Measurements from ENCODE around the gene TTC28.
A peak's percentile ranks its signal among the peaks of the same experiment; 100 is the strongest.

Gene TTC28

GRCh38 chr22:27995801-27996528, 683.7 kb downstream of the TTC28 start:
- DNase-seq: no peak

- DNase-seq: no peak
Measured at GRCh38 chr22:27994481-27995331, 684.9 kb downstream of the TTC28 start.

DNA sequence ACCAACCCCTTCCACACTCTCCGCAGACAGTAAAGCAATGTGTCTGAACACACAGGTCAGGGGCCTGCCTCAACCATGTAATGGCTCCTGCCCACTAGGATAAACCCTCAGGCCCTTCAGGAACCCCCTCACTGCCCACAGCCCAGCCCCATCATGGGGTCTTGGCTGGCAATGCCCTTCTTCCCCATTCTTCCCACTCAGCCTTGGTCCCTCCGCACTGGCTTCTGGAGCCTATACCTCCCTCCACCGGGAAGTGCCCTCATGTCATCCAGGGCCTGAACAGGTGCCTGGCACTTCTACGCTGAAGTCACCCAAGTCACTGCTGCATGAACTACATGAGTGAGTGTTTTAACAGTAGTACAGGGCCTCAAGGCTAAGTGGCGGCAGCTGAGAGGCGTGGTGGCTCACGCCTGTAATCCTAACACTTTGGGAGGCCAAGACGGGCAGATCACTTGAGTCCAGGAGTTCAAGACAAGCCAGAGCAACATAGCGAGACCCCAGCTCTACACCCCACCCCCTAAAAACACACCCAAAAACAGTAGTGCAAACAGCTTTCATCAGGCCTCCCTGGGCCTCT, 685.8 kb downstream of the TTC28 start:
- DNase-seq: no peak

GRCh38 chr22:27993201-27993635, 686.4 kb downstream of the TTC28 start:
- no peak for DNase-seq

DNA sequence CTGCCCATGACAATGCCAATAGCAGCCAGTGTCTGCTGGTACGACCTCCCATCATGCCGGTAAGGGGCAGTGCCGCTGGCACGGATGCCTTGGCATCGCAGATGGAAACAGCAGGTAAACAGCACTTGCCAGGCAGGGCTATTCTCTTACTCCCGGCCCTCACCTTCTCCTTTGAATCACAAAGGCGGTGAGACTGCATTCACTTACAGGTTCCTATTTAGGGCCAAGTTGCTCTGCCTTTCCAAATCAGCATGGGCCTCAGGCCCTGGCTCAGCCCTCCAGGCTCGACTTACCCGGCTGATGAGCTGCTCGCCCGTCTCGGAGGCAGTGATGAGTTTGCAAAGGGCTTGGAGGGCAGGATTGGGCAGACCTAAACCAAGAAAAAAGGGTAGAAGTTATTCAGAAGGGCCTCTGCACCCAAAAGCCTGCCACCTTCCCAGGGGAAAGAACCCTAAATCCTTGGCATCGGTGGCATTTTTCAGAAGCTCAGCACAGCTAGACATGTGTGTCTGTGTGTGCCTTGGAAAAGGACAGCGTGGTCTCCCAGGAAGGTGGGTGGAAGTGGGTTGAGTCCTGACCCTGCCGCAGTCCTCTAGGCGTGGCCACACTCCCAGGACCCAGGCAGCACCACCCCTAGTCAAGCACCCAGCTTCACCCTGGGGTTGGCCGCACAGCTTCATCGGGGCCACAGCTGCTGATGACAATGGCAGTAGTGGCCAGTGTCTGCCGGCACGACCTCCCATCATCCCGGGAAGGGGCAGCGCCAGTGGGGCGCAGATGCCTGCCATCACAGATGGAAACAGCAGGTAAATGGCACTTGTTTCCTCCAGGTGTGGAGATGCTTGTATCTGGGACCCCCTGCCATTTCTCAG, 687.1 kb downstream of the TTC28 start:
- DNase-seq: no peak

- DNase-seq: no peak
Measured at GRCh38 chr22:27991586-27992293, 687.9 kb downstream of the TTC28 start.

- DNase-seq: peak; percentile 10
Measured at GRCh38 chr22:27990879-27991278, 688.8 kb downstream of the TTC28 start.

DNA sequence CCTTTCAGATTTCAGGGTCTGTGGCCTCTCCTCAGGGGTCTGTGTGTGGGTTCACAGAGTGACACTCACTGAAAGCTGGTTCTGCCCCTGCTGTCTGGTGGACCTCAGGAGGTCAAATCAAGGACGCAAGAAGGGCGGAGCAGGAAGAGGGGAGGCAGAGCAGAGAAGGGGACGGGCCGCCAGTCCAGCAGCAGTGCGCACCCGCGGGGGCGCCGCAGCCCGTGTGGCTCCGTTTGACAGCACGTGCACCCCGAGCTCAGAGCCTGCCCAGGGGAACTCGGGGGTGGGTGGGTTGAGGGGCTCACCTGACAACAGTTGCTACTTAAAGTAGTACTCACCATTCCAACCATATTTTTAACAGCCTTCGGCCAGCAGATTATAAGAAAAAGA, 689.2 kb downstream of the TTC28 start:
- no peak for DNase-seq

DNA sequence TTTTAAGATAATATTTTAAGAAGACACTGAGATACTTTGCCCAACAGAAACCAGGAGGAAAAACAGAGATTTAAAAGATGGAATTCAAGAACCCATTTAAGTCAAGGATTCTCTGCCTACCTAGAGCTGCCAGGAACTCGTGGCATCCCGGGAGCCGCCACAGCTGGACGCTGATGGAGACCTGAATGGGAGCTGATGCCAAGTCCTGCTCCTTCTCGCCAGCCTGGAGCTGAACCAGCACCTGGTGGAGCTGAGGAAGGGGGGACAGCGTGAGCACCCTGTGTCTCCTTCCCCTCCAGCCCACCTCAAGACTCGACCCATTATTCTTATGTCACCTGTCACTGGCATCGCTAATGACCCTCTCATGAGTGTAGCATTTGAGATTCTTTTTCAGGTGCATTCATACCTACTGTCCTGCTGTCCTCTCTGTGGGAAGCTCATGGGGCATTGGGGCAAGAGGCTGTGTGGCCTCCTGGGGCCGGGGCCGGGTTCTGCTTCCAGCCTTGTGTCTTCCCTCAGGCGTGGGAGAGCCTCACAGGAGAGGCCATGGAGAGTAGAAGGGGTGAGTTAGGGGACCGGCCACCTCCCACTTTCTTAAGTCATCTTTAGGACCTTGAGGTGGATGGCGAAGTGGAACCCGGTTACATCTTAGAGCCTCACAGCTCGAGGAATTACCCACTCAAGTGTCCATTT, 689.7 kb downstream of the TTC28 start:
- no peak for DNase-seq

GRCh38 chr22:27988704-27989103, 690.9 kb downstream of the TTC28 start:
- no peak for DNase-seq

GRCh38 chr22:27987557-27987956, 692.1 kb downstream of the TTC28 start:
- DNase-seq: peak; percentile 92

GRCh38 chr22:27986937-27987336, 692.7 kb downstream of the TTC28 start:
- no peak for DNase-seq

GRCh38 chr22:27986459-27986858, 693.2 kb downstream of the TTC28 start:
- no peak for DNase-seq

DNA sequence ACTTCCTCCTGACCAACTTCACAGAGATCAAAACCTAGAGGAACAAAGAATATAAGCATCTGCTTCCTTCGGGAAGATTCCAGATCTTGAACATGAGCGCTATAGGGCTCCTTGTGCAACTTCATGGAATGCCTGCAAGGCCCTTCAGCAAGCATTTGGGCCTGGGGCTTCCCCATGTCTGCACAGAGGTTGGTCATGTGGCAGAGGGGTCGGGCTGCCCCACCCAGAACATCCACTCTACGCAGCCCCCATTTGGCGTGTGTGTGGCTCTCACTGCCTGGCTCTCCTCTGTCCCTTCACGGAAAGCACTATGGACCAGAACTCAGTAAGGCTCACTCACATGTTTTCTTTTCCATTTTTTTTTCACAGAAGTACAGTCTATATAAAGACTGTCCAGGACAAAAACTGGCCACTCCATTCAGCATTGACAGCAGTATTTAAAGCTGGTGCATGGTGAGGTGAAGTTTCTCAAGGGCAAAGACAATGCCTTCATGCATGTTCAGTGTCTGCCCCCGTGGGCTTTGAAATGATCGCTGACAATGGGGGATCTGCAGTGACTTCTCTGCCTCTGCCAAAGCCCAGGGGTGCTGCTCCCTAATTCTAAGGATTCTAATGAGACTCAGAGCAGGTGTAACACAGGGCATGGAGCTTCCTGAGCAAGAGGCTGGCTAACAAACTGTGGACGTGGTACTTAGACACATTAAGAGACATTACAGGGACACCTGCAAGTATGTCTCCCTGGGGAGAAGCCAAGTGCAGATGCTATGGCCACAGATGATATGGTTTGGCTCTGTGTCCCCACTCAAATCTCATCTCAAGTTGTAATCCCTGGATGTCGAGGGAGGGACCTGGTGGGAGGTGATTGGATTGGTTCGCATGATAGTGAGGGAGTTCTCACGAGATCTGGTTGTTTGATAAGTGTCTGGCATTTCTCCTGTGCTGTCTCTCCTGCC, 694.0 kb downstream of the TTC28 start:
- DNase-seq: no peak

DNA sequence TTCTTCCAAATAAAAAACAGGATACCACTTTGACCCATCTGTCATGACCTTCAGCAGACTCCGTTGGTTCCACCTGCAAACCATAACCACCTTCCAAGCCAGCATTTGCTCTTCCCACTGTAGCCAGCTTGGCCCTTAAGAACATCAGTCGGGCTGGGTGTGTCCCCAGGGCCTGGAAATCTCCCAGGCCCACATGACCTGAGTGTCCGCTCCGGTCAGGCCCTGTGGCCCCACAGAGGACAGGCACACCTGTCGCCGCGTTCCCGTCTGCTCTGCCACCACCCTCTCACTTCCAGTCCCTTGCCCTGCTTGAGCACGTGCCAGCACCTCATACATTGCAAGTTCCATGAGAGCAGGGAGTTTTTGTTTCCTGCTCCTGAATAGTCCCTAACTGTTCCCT, 694.9 kb downstream of the TTC28 start:
- DNase-seq: no peak

DNA sequence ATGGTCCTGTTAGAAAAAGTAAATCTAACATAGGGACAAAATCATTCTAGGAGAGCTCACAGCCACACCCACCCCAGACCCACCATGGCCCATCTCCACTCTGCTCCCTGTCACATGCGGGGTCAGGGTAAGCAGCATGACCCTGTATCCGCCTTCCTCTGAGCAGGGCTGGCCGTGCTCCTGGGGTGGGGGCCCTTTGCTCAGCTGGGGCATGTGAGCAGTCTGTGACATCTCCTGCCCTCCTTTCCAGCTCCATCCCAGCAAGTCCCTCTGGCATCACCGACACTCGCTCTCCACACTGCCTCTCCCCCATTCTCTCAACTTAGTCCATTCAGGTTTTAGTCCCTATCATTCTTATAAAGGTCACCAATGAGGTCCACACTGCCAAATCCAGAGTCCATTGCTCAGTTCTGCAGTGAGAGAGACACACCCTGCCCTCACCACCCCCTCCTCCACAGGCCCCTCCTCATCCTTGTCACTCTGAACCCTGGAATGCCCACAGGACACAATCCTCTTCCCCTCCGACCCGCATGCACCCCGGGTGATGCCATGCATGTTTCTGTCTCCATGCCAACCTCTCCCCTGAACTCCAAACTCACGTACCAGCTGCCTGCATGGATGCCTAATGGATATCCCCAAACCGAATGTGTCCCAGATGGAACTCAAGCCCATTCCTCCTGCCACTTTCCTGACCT, 695.5 kb downstream of the TTC28 start:
- no peak for DNase-seq

DNA sequence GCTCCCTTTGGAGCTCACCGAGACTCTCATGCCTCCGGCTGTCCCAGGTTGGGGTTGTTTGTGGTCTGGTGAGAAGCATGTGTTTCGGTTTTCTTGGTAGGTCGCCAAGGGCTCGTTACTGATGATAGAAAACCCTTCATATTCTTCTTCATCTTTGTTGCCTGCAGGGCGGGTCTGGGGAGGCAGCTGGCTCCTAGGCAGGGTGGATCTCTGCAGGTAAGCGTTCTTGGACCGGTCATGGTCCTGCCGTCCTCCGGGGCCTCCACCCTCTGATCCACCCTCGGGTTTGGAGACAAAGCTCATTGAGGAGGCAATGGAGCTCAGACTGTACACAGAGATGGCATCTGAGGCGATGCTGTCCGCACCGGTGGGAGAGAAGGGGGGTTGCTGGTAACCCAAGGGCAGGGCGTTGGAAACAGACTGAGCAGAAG, 696.3 kb downstream of the TTC28 start:
- no peak for DNase-seq

GRCh38 chr22:27982630-27983180, 696.9 kb downstream of the TTC28 start:
- no peak for DNase-seq

- DNase-seq: no peak
Measured at GRCh38 chr22:27982106-27982505, 697.5 kb downstream of the TTC28 start.
